HG02973 (cell line): Measurements from ENCODE around the gene MTMR12.
A peak's percentile ranks its signal among the peaks of the same experiment; 100 is the strongest.
"Not testable (repeated sequence)": the region's sequence is repeated elsewhere in the genome, so short reads cannot be mapped to it uniquely, and the experiment has no call there.

ENCODE experiments used
- ATAC-seq: cut with Tn5 transposase; IDR thresholded peaks from one replicate; pipeline ENCODE4 v1.9.1; 2021; ENCODE audit warnings: moderate library complexity; ENCODE audit not compliant: unreplicated experiment

Gene MTMR12

DNA sequence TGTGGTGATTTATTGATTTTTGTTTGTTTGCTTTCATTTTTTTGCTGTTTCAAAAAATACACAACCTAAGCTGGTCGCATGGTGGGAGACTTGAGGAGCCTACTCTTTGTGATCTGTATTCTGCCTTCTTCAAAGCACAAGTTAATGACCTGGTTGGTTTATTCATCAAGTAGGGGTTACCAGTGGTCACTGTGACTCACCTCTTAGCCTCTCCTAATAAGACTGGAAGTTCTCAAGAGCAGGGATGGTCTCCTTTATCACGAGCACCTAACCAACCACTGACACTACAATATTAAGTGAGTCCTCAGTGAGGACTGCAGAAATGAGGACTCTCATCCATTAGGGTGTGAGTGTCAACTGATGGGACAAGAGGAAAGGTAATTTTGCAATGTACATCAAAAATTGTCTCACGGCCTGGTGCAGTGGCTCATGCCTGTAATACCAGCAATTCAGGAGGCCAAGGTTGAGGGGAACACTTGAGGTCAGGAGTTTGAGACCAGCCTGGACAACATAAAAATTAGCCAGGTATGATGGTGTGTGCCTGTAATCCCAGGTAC lies 13.6 kb upstream of the MTMR12 start:
- no peak for ATAC-seq

DNA sequence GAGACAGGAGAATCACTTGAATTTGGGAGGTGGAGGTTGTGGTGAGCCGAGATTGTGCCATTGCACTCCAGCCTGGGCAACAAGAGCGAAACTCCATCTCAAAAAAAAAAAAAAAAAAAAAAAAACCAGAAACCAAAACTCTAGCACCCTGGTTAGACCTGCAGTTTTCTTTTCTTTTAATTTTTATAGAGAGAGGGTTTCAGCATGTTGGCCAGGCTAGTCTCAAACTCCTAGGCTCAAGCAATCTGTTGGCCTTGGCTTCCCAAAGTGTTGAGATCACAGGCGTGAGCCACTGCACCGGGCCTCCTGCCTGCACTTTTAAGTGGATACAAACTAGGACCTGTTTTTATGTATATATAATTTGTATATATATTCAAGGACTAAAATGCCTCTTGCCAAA lies 12.9 kb upstream of the MTMR12 start:
- ATAC-seq: no peak

DNA sequence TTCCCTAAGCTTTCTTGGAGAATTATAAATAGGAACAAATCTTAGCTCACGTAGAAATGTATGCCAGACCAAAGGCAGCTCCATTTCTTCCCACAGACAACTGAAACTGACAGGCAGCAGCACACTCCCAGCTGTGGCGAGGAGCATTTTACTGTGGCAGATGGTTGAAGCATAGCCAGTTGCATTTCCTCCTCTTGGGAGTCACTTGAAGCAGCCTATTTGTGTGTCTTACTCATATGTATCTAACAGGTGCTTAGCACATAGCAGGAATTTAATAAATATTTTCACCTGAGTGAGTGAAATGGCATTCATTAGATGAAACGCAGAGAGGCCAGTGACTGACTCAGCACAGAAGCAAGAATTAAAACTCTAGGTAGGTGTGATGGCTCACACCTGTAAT lies 12.3 kb upstream of the MTMR12 start:
- peak; percentile 61 for ATAC-seq

DNA sequence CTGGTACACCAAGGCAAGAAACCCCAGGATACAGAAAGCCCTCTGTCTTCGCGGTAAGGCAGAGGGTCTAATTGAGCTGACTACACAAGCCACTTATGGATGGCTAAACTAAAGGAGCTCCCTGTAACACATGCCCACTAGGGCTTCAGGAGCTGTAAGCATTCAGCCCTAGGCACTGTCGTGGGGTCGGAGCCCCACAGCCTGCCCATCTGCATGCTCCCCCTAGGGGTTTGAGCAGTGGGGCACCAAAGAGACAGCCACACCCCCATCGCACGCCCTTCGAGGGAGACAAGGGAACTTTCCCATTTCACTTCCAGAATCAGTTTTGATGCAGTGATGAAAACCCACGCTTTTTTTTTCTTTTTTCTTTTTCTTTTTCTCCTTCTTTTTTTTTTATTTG lies 11.0 kb upstream of the MTMR12 start:
- ATAC-seq: no peak

DNA sequence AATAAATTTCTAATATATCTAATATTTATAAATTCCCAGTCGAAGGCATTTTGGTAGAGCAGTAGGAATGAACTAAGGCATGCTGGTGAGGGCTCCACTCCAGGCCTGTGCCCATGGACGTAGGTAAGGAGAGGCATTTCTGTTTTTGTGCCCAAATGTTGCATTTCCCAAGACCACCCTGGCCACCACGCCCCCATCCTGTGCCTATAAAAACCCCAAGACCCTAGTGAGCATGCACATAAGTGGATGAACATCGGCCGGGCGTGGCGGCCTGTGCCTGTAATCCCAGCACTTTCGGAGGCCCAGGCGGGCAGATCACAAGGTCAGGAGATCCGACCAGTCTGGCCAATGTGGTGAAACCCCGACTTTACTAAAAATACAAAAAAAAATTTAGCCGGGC lies 10.1 kb upstream of the MTMR12 start:
- ATAC-seq: no peak

DNA sequence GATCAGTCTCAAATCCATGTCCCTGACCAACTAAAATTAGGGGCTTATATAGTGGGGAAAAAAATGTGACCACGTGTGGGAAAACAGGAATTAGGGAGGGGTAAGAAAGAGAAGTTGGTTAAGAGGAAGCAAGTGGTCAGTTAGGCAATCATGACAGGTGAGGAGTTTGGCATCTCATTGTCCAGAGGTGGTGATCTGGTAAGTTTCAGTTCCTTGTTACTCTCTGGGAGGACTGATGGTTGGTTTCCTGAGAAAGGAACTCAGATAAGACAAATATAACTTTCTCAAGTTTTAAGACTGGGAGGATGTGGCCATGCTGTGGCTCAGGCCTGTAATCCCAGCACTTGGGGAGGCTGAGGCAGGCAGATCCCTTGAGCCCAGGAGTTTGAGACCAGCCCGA lies 9.0 kb upstream of the MTMR12 start:
- ATAC-seq: not testable (repeated sequence)

DNA sequence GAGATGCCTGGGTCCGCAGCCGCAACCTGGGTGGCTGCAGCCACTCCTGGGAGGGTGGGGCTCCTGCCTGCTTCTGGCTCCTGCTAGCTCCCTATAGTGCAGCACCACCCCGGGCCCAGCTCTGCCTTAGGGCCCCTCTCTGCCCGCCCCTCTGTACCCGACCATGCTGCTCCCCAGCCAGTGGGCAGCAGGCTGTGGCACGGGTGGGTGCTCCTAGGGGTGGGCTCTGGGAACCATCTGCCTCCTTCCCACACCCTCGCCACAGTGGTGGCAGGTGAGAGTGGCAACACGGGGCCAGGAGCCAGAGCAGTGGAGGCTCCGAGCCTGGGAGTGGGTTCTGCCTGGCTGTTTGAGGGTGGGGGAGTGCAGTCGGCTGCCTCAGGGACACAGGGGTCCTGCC lies 7.8 kb upstream of the MTMR12 start:
- ATAC-seq: no peak

DNA sequence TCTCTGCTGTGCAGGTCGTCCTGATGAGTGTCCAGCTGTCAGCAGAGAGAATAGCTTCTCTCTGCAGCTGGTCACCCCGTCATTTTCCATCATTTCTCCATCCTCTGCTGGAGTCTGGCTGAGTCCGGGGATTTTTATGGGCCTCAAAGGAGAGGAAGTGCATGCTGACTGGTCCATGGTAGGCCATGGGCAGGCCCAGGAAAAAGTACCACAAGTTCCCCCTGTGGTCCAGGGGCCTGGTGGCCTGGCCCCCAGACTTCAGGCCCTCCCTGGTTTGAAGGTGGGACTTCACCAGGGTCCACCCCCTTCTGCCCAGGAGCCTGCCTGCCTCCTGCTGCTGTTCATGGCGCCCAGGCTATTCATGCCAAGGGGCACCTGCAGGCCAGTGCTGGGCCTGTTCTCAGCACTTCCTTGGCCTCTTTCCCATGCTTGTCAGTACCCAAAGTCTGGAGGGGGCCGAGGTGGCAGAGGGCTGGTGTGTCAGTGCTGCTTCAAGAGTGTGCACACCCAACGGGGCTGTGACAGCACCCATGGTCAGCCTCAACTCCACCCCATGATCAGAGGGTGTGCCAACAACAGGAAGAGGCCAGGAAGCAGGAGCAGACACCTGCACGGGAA lies 7.3 kb upstream of the MTMR12 start:
- ATAC-seq: no peak

DNA sequence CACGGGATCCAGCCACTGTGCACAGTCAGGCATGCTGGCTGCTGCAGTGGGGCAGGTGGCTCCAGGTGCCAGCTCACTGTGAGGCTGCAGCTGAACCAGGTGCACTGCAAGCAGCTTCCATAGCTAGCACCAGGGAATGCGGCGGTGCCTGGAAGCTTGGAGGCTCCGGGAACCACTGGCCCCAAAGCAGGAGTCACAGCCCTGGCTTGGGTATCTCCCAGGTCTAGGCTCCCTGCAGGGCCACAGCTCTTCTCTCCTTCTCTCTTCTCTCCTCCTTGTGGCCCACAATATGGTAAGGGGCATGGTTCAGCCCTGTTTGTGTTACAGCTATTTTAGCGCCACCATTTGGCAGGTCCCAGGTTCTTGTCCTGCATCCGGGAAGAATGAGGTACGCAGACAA lies 6.7 kb upstream of the MTMR12 start:
- ATAC-seq: no peak

DNA sequence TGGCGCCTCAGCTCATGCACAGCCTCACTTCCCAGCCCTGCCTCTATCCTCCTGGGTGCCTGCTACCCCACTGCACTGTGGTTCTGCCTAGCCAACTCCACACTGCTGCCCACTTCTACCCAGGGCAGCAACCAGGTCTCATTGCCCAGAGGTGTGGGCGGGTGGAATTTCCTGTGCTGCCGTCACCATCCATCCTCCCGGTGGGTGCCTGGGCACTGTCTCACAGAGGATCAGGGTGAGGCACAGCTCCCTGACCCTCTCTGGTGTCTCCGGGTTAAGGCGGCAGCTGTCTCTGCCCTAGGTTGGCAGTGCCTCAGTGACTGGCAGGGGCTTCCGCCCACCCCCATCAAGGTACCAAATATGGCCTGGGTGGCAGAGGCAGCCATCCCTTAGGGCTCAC lies 4.3 kb upstream of the MTMR12 start:
- ATAC-seq: no peak

DNA sequence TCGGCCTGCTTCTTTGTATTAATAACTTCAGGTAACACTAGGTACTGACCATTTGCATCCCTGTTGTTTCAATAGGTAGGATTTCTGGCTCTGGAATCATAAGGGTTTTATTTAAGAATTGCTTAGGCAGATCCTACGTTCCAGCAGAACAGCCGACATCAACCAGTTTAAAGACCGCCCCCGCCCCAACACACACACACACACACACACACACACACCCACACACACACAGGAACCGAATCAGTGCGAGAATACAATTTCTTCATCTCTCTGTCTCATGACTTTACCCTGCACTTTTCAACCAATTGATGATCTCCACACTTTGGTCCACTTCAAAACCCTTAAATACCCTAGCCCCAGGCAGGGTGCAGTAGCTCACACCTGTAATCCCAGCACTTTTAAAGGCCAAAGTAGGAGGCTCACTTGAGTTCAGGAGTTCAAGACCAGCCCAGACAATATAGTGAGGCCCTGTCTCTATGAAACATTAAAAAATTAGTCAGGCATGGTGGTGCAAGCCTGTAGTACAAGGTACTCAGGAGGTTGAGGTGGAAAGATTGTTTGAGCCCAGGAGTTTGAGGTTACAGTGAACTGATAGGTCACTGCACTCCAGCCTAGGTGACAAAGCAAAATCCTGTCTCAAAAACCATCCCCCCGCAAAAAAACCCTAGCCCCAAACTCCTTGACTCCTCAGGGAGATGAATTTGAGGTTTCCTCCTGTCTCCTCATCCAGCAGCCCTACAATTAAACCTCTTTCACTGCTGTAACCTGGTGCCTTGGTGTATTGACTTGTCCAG lies 2.7 kb upstream of the MTMR12 start:
- no peak for ATAC-seq

DNA sequence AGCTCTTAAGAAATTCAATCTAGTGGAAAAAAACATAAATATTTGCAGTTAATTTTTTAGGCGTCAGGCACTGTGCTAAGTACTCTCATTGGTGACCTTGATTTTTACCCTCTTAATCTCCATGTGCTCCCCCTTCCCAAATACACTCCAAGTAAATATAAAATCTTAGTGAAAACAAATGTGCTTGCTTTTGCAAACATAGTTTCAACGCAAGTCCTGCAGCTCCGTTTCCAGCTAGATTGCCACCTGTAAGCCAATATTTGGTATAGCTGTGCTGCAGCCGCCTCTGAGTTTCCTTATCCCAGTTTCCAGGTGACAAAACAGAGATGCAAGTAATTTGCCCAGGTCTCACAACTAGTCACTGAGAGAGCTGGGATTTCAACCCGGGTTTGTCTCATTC lies 1.9 kb upstream of the MTMR12 start:
- ATAC-seq: no peak

DNA sequence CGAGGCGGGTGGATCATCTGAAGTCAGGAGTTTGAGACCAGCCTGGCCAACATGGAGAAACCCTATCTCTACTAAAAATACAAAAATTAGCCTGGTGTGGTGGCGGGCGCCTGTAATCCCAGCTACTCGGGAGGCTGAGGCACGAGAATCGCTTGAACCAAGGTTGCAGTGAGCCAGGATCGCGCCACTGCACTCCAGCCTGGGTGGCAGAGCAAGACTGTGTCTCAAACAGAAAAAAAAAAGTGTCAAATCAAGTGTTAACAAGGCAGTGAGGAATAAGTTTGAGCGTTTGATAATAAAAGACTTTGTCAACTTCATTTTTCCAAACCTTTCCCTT lies 1.4 kb upstream of the MTMR12 start:
- not testable (repeated sequence) for ATAC-seq

DNA sequence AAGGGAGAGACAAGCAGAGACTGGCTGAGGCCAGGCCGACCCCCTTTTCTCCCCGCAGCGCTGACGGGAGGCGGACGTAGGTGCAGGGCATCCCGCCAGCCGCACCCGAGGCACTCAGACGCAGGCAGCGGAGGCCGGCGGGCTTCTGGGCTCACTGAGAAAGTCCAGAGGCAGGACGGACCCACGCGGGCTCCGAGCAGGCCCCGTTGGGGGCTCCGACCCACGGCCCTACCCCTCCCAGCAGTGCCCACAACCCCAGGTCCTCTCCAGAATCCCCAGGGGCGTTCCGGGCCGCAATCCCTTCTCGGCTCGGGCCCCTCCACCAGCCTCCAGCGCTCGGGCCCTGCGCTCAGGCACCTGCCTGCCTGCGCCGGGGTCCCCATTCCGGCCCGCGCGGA lies 543 bp downstream of the MTMR12 start:
- peak; percentile 26 for ATAC-seq

DNA sequence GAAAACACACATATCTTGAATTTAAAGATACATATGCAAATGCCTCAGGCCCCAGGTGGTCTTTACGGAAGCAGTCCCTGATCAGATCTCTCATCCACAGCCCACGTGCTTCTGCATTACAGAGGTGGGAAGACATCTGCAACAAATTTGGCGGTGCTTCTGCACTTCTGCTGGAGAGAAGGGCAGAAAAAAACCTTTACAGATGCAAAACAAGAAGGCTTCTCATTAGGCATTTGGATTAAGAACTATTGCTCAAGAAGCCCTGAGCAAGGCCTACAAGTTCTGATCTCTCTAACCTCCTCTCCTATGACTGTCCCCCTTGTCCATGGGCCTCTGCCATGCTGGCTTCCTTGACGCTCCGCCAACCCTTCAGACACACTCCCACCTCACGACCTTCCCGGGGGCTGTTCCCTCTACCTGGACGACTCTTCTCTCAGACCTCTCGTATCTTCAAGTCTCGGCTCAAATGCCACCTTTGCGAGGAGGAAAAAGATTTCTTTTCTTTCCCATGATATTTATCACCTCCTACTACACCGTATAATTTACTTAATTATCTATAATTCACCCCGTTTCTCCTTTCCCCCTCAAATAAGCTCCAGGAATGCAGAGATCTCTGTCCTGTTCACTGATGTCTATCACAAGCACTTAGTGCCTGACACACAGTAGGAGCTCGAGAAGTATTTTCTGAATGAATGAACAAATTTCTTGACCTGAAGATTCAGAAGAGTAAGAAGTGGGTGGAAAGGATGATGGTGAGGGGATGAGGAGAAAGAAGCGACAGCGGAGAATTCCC lies 1.1 kb downstream of the MTMR12 start:
- ATAC-seq: no peak

DNA sequence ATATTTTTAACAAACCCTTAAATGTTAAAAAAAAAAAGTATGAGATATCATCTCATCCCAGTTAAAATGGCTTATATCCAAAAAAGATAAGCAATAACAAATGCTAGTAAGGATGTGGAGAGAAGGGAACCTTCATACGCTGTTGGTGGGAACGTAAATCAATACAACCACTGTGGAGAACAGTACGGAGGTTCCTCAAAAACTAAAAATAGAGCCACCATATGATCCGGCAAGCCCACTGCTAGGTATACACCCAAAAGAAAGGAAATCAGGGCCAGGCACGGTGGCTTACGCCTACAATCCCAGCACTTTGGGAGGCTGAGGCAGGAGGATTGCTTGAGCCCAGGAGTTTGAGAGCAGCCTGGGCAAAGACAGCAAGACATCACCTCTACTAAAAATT lies 3.0 kb downstream of the MTMR12 start:
- no peak for ATAC-seq

DNA sequence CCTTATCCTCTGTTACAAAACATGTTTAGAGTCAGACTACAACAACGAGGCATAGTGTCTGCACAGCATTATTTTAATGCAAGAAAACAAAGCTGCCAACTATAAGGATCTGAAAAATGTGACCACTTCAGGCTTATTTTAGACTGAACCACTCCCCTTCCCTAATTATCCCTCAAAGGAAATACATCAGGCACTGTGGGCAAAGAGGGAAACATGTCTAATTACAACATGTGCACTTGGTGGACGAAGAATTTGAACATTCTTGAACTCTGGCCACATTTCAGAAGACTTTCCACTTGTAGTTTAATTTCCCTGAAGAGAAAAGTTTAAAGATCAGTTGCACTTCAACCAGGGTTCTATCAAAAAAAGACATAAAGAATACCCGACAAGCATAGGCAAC lies 3.8 kb downstream of the MTMR12 start:
- ATAC-seq: no peak

DNA sequence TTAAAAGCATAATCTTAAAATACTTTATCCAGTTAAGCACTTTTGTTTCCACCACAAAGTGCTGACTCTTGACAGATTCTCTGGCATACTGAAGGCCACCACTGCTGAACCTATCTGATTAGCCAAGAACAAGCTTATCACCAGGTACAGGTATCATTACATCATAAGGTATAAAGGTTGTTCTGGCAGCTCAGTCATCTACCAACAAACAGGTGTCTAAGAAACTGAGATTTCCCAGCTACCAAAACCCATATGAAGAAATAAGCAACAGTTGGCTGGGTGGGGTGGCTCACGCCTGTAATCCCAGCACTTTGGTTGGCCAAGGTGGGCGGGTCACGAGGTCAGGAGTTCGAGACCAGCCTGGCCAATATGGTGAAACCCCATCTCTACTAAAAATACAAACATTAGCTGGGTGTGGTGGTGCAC lies 5.0 kb downstream of the MTMR12 start:
- ATAC-seq: no peak

DNA sequence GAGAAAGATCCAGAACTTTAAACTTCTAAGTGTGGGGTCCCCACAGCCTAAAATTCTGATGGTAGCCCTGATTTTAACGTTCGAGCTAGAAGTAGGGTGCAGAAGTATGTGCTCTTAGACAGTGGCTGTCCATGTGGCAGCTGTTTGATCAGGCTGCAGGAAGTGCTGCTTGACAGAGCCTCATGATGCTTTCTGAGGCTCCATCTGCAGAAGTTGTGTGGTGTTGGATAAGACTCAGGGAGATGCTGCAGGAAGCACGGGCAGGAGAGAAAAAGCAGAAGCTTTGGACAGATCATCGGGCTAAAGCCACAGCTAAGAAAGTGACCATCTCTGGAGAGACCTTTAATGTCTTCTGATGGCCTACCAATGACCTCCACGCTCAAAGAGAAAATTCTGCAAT lies 8.1 kb downstream of the MTMR12 start:
- ATAC-seq: no peak

DNA sequence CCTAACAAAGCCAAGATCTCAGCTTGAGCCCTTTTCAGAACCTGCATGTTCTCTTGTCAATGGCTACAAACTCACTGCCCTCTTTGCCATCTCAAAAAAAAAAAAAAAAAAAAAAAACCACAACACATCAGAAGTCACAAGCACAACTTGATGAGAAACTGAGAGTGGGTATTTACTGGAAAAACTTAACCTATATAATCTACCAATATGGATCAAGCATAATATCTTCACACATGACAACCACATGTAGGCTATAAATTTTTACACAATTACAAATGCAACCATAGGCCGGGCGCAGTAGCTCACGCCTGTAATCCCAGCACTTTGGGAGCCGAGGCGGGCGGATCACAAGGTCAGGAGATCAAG lies 9.0 kb downstream of the MTMR12 start:
- ATAC-seq: no peak

DNA sequence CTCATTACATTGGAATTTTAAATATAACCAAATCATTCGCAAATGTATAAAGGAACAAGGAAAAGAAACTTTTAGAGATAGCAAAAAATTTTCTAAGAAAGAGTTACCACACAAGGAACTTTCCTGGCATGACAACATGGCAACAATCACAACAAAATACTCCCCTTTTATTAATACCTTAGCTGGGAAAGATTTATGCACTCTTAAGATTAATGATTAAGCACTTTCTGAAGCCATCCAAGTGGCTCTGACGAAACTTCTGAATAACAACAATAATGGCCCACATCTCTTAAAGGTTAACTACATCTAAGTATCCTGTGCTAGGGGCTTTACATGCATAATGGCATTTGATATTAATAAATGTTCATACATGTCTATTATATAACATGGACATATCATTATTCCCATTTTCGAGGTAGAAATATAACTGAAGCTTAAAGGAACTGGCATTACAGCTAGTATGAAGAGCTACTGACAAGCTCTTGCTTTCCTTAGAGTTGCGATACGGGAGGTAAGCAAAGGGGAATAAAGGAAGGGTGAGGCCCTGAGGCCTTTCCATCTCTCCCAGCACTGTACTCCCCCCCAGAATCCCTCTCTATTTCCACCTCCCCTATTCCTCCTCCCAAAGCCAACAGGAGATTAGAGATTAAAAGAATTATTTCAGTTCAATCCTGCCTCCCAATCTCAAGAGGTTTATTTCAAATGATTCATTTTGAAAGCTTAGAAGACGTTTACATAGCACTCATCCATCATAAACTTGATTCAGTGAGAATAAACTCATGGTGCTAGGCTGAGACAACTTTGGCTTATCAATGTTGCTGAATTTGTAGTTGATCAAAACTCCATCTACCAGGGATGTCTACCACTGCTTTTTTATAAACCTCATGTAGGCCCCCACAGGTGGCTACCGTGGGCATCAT lies 9.6 kb downstream of the MTMR12 start:
- no peak for ATAC-seq
